Keratinocyte (primary cell): ENCODE measurements around the gene GRSF1. TPM values are rescaled to one million over a fixed set of nuclear protein-coding genes. Genes with fewer than 3 reads are reported as not detected.

Source experiments
- DNase-seq: peaks from one replicate; pipeline ENCODE4 v3.0.0-alpha.2; 2011; ENCODE audit warnings: low read depth, missing footprints, low spot score
- FAIRE-seq: peaks from 2 replicates; lab custom pipeline; 2011; peaks lifted over from hg19 to GRCh38; lab: Jason Lieb, UNC
- H2AFZ ChIP-seq: 2 replicates; pipeline ENCODE4 v1.6.0; 2012; ENCODE audit warnings: low read length, control low read depth, inconsistent platforms; ENCODE audit not compliant: control insufficient read depth
- H3K27ac ChIP-seq: 2 replicates; pipeline ENCODE4 v1.5.1; 2011; ENCODE audit warnings: low read length; ENCODE audit not compliant: control insufficient read depth, insufficient read depth
- H3K27me3 ChIP-seq: 3 replicates; pipeline ENCODE4 v1.6.0; 2011; ENCODE audit warnings: low read length; ENCODE audit not compliant: control insufficient read depth, insufficient read depth; ENCODE audit errors: extremely low read depth
- H3K36me3 ChIP-seq, 2 experiments: 2 replicates in 1 of 2; 3 replicates in 1 of 2; pipeline ENCODE4 v1.5.1; 2011; ENCODE audit warnings: low read length in 2 of 2, mild to moderate bottlenecking in 1 of 2; ENCODE audit not compliant: control insufficient read depth in 2 of 2, insufficient read depth in 2 of 2; ENCODE audit errors: extremely low read depth in 1 of 2
- H3K4me1 ChIP-seq: 3 replicates; pipeline ENCODE4 v1.5.1; 2011; ENCODE audit warnings: low read length; ENCODE audit not compliant: control insufficient read depth, insufficient read depth; ENCODE audit errors: extremely low read depth
- H3K4me2 ChIP-seq: 3 replicates; pipeline ENCODE4 v1.6.0; 2011; ENCODE audit warnings: low read depth, low read length; ENCODE audit not compliant: control insufficient read depth, insufficient read depth; ENCODE audit errors: extremely low read depth
- H3K4me3 ChIP-seq, 3 experiments: fragments of 200-600 bp in 1 of 3; sonication (generic) in 1 of 3; 2 replicates in 2 of 3; 3 replicates in 1 of 3; pipeline ENCODE4 v1.5.1; 2011 to 2016; ENCODE audit warnings: low read length in 3 of 3, mild to moderate bottlenecking in 3 of 3, control low read depth in 2 of 3, inconsistent platforms in 1 of 3, low read depth in 1 of 3, mixed read lengths in 1 of 3, mixed run types in 1 of 3, moderate library complexity in 1 of 3; ENCODE audit not compliant: control insufficient read depth in 2 of 3, insufficient read depth in 2 of 3; ENCODE audit errors: extremely low read depth in 1 of 3
- H3K79me2 ChIP-seq: 2 replicates; pipeline ENCODE4 v1.6.0; 2012; ENCODE audit warnings: low read length; ENCODE audit not compliant: control insufficient read depth, insufficient read depth
- H3K9ac ChIP-seq: 3 replicates; pipeline ENCODE4 v1.6.0; 2011; ENCODE audit warnings: low read length; ENCODE audit not compliant: control insufficient read depth, insufficient read depth; ENCODE audit errors: extremely low read depth
- H3K9me1 ChIP-seq: 3 replicates; pipeline ENCODE4 v1.6.0; 2011; ENCODE audit warnings: low read length; ENCODE audit not compliant: control insufficient read depth, insufficient read depth; ENCODE audit errors: extremely low read depth
- H3K9me3 ChIP-seq: 2 replicates; pipeline ENCODE4 v1.5.1; 2012; ENCODE audit warnings: low read depth, low read length; ENCODE audit not compliant: control insufficient read depth
- H4K20me1 ChIP-seq: 3 replicates; pipeline ENCODE4 v1.6.0; 2011; ENCODE audit warnings: low read length; ENCODE audit not compliant: control insufficient read depth, insufficient read depth; ENCODE audit errors: extremely low read depth
- CTCF ChIP-seq, 3 experiments: IDR thresholded peaks in 1 of 3; conservative IDR thresholded peaks in 1 of 3; optimal IDR thresholded peaks in 1 of 3; 2 replicates in 2 of 3; 3 replicates in 1 of 3; pipeline versions ENCODE3 to v1.5.1; 2011; ENCODE audit warnings: low read length in 3 of 3, mild to moderate bottlenecking in 3 of 3, moderate library complexity in 2 of 3, control low read depth in 1 of 3, inconsistent platforms in 1 of 3; ENCODE audit not compliant: insufficient read depth in 2 of 3; ENCODE audit errors: extremely low read depth in 1 of 3
- EZH2 ChIP-seq: IDR thresholded peaks from one replicate; pipeline ENCODE4 v1.6.1; 2012; ENCODE audit warnings: inconsistent platforms, mild to moderate bottlenecking, low read length, moderate library complexity
- dilution Hi-C: fragments of 300-500 bp; cut with MboI; formaldehyde crosslinking; loops from one replicate; pipeline ENCODE4 v1.7.0; 2020; ENCODE audit warnings: low sequenced_read_pairs; ENCODE audit not compliant: extremely low pct_ligation_motif_present
- polyA plus RNA-seq, 5 experiments: library from polyadenylated mRNA; depleted of rRNA in 3 of 5; stranded (reverse) in 3 of 5; stranded (forward) in 1 of 5; unstranded in 1 of 5; fragments of >200 nt; gene quantifications; 1 replicate in 1 of 5; 2 replicates in 3 of 5; 3 replicates in 1 of 5; pipeline versions ENCODE4 v1.2.1 to v1.2.3, GENCODE V29; 2011 to 2012; ENCODE audit warnings: missing spikeins in 2 of 5, low read depth in 1 of 5, low replicate concordance in 1 of 5

GRSF1 gene
- polyA plus RNA-seq, 1 donor (not counting 4 experiments of a cell fraction or from before 2014, with no cell fraction given), result 121 TPM

- no peak overlapping the region for H3K9ac ChIP-seq
- H3K4me2 ChIP-seq, result no peak overlapping the region
- TF ChIP-seq EZH2, result no peak
- TF ChIP-seq CTCF (optimal IDR thresholded peaks at IDR 0.05 in 1 of 3, IDR thresholded peaks at IDR 0.05 in 1 of 3, conservative IDR thresholded peaks at IDR 0.05 in 1 of 3; ENCODE audit: extremely low read depth in 1 of 3, insufficient read depth in 2 of 3, low read length in 3 of 3), result no peak
- no peak overlapping the region for H2AFZ ChIP-seq
- no peaks in the 10 kb centered on the region for H3K9me3 ChIP-seq
- no peak overlapping the region for H3K4me3 ChIP-seq
- no peaks in the 10 kb centered on the region for H3K36me3 ChIP-seq
- H3K27me3 ChIP-seq, result no peaks in the 10 kb centered on the region
- dilution Hi-C loops, result no loop called here
- no peak for FAIRE-seq
- H3K79me2 ChIP-seq, result no peaks in the 10 kb centered on the region
- no peaks in the 10 kb centered on the region for H4K20me1 ChIP-seq
- DNase-seq, result no peak
- no peaks in the 10 kb centered on the region for H3K4me1 ChIP-seq
- no peak overlapping the region for H3K27ac ChIP-seq
- no peaks in the 10 kb centered on the region for H3K9me1 ChIP-seq
Observed at GRCh38 chr4:70868778-70869177, 29.1 kb upstream of the GRSF1 start.

GRCh38 chr4:70863099-70863790 is 23.6 kb upstream of the GRSF1 start:
- no peaks in the 10 kb centered on the region for H3K9me3 ChIP-seq
- H3K36me3 ChIP-seq, result no peaks in the 10 kb centered on the region
- H3K4me1 ChIP-seq, result no peaks in the 10 kb centered on the region
- peak; percentile 34 for FAIRE-seq
- H3K9ac ChIP-seq, result no peak overlapping the region
- H3K4me3 ChIP-seq, result no peak overlapping the region
- dilution Hi-C loops, result no loop called here
- no peaks in the 10 kb centered on the region for H3K79me2 ChIP-seq
- peak overlapping the region; percentile 7 for H3K4me2 ChIP-seq
- H3K9me1 ChIP-seq, result no peaks in the 10 kb centered on the region
- no peak overlapping the region for H3K27ac ChIP-seq
- no peak for TF ChIP-seq CTCF (optimal IDR thresholded peaks at IDR 0.05 in 1 of 3, IDR thresholded peaks at IDR 0.05 in 1 of 3, conservative IDR thresholded peaks at IDR 0.05 in 1 of 3; ENCODE audit: extremely low read depth in 1 of 3, insufficient read depth in 2 of 3, low read length in 3 of 3)
- H4K20me1 ChIP-seq, result no peaks in the 10 kb centered on the region
- H2AFZ ChIP-seq, result peak overlapping the region; percentile 12
- DNase-seq, result no peak
- H3K27me3 ChIP-seq, result no peaks in the 10 kb centered on the region
